Measurements from ENCODE around the gene ZSCAN16.
A peak's percentile ranks its signal among the peaks of the same experiment; 100 is the strongest.
"Not testable (repeated sequence)": the region's sequence is repeated elsewhere in the genome, so short reads cannot be mapped to it uniquely, and the experiment has no call there.

ZSCAN16 gene

DNA sequence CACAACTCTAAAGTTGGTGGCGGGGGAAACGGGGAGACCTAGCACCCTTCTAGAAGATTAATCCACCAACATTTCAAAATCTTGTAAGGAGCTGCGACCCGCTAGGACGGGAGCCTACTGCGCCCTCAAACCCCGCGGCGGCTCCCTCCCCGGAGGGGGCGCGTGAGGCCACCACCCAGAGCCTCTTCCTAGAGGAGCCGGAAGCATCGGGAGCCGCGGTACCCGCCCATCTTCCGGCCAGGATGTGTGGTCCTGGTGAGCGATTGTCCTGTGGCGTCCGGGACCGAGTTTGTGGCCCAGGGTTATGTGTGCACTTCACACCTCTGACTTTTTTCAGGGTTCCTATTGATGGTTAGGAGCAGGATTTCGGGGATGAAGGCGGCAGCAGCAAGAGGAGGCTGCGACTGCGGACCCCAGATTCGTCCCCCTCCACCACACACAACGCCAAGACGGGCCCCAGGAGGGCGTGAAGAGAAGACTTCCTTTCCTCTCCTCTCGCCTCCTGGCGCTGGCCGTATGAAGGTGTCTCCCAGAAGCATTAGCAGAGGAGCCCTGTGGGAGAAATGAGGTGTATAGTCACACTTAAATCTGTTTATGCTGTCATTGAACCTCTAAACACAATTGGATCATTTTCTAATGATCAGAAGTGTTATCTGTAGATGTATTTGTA lies 33.4 kb upstream of the ZSCAN16 start:
- H3K4me1 ChIP-seq (ENCODE audit: insufficient read depth, low read length): peaks cover 4% of the 10 kb centered on the region; the same call in 1 of the 2 replicates
- H4K20me1 ChIP-seq (ENCODE audit: insufficient read depth, low read length): no peaks in the 10 kb centered on the region
- TF ChIP-seq CTCF (IDR thresholded peaks at IDR 0.05; ENCODE audit: borderline replicate concordance, extremely low read depth, low read length, poor library complexity, severe bottlenecking): no peak
- no peak for TF ChIP-seq EZH2 (IDR thresholded peaks at IDR 0.05; ENCODE audit: borderline replicate concordance, low read depth, low read length, severe bottlenecking)
- peaks cover 8% of the 10 kb centered on the region for H3K9me3 ChIP-seq (ENCODE audit: insufficient read depth, low read length, severe bottlenecking)
- no peaks in the 10 kb centered on the region for H3K27me3 ChIP-seq (ENCODE audit: insufficient read depth, low read length, poor library complexity)
- H3K4me2 ChIP-seq (ENCODE audit: insufficient read depth, low read length): peak overlapping the region; percentile 32; the same call in 1 of the 2 replicates
- no peaks in the 10 kb centered on the region for H3K36me3 ChIP-seq (ENCODE audit: insufficient read depth, low read length)
- H2AFZ ChIP-seq (ENCODE audit: low read depth, low read length): no peak overlapping the region
- DNase-seq (peak; percentile 26), ATAC-seq (ENCODE audit: insufficient read depth, low read depth) (peak; percentile 62)
- peak overlapping the region in 1 of 2 experiments; percentile 40; a peak in 2 of 4 replicates for H3K4me3 ChIP-seq (ENCODE audit: low read depth in 1 of 2, low read length in 2 of 2)
- no peaks in the 10 kb centered on the region for H3K79me2 ChIP-seq (ENCODE audit: insufficient read depth, low read length)
- no peak overlapping the region for H3K27ac ChIP-seq (ENCODE audit: low read length)
- H3K9ac ChIP-seq (ENCODE audit: low read depth, low read length): no peak overlapping the region

- not testable (repeated sequence) for H3K79me2 ChIP-seq (ENCODE audit: insufficient read depth, low read length); H3K27me3 ChIP-seq (ENCODE audit: insufficient read depth, low read length, poor library complexity); H2AFZ ChIP-seq (ENCODE audit: low read depth, low read length); H3K4me1 ChIP-seq (ENCODE audit: insufficient read depth, low read length); H3K9ac ChIP-seq (ENCODE audit: low read depth, low read length); H3K27ac ChIP-seq (ENCODE audit: low read length); H3K4me2 ChIP-seq (ENCODE audit: insufficient read depth, low read length); H3K9me3 ChIP-seq (ENCODE audit: insufficient read depth, low read length, severe bottlenecking); ATAC-seq (ENCODE audit: insufficient read depth, low read depth); H3K4me3 ChIP-seq (ENCODE audit: low read depth in 1 of 2, low read length in 2 of 2); H4K20me1 ChIP-seq (ENCODE audit: insufficient read depth, low read length); H3K36me3 ChIP-seq (ENCODE audit: insufficient read depth, low read length); DNase-seq
Observed at GRCh38 chr6:28102222-28102621, 22.2 kb upstream of the ZSCAN16 start.

DNA sequence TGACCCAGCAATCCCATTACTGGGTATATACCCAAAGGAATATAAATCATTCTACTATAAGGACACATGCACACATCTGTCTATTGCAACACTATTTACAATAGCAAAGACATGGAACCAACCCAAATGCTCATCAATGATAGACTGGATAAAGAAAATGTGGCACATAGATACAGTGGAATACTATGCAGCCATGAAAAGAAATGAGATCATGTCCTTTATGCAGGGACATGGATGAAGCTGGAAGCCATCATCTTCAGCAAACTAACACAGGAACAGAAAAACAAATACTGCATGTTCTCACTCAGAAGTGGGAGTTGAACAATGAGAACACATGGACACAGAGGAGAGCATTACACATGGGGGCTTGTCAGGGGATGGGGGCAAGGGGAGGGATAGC lies 21.7 kb upstream of the ZSCAN16 start:
- DNase-seq; H3K79me2 ChIP-seq (ENCODE audit: insufficient read depth, low read length); H2AFZ ChIP-seq (ENCODE audit: low read depth, low read length); ATAC-seq (ENCODE audit: insufficient read depth, low read depth); H3K4me2 ChIP-seq (ENCODE audit: insufficient read depth, low read length); H3K4me3 ChIP-seq (ENCODE audit: low read depth in 1 of 2, low read length in 2 of 2); H3K36me3 ChIP-seq (ENCODE audit: insufficient read depth, low read length); H3K4me1 ChIP-seq (ENCODE audit: insufficient read depth, low read length); H3K9ac ChIP-seq (ENCODE audit: low read depth, low read length); H3K9me3 ChIP-seq (ENCODE audit: insufficient read depth, low read length, severe bottlenecking); H3K27me3 ChIP-seq (ENCODE audit: insufficient read depth, low read length, poor library complexity); H4K20me1 ChIP-seq (ENCODE audit: insufficient read depth, low read length); H3K27ac ChIP-seq (ENCODE audit: low read length): not testable (repeated sequence)

DNA sequence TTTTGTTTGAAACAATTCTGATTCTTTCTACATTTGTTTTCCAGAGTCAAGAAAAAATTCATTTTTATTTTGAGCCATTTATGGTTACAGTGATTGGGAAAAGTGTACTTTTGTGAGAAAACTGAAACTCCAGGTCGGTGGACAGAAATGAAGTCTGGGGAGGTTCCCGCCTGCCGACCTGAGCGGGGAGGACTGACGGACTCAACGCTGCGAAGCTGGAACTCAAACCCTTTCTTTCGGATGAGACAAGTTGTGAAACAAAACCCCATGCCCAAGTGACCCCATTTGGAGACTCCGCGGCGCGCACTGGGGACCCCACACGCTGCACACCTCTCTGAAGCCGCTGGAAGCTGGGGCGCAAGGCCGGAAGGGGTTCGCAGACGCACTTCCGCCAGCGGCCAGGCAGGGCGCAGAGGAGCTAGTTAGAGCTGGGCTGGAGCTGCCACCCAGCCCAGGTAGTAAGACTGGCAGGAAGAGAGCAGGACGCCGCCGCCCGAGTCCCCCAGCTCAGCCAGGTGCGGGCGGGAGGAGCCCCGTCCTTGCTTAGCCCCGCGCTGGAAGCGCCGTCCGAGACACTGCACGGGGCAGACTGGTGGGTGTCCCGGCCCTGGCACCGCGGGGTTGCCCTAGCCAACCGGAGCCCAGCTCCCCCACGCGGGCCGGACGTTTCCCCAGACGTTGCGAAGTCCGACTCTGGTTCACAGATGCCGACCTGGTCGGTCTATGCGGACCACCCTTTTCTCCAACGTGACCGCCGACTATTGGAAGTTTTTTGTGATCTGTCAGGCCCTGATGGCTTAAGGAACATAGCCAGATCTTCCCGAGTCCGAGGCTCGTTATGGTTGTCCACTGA lies 19.8 kb upstream of the ZSCAN16 start:
- ATAC-seq (ENCODE audit: insufficient read depth, low read depth) (peak; percentile 45; the same call in 1 of the 3 replicates), DNase-seq (no peak)
- Histone ChIP-seq H2AFZ (ENCODE audit: low read depth, low read length) (no peak overlapping the region), H3K36me3 (ENCODE audit: insufficient read depth, low read length) (no peaks in the 10 kb centered on the region), H3K4me1 (ENCODE audit: insufficient read depth, low read length) (no peaks in the 10 kb centered on the region), H3K27ac (ENCODE audit: low read length) (no peak overlapping the region), H3K27me3 (ENCODE audit: insufficient read depth, low read length, poor library complexity) (no peaks in the 10 kb centered on the region), H3K9me3 (ENCODE audit: insufficient read depth, low read length, severe bottlenecking) (no peaks in the 10 kb centered on the region), H3K4me2 (ENCODE audit: insufficient read depth, low read length) (no peak overlapping the region), H3K79me2 (ENCODE audit: insufficient read depth, low read length) (no peaks in the 10 kb centered on the region), H4K20me1 (ENCODE audit: insufficient read depth, low read length) (no peaks in the 10 kb centered on the region), H3K9ac (ENCODE audit: low read depth, low read length) (no peak overlapping the region), H3K4me3 (ENCODE audit: low read depth in 1 of 2, low read length in 2 of 2) (no peak overlapping the region)
- TF ChIP-seq CTCF (IDR thresholded peaks at IDR 0.05; ENCODE audit: borderline replicate concordance, extremely low read depth, low read length, poor library complexity, severe bottlenecking) (no peak), EZH2 (IDR thresholded peaks at IDR 0.05; ENCODE audit: borderline replicate concordance, low read depth, low read length, severe bottlenecking) (no peak)

All from DND-41 (cell line).